ENCODE results near the gene DARS2.

DNA sequence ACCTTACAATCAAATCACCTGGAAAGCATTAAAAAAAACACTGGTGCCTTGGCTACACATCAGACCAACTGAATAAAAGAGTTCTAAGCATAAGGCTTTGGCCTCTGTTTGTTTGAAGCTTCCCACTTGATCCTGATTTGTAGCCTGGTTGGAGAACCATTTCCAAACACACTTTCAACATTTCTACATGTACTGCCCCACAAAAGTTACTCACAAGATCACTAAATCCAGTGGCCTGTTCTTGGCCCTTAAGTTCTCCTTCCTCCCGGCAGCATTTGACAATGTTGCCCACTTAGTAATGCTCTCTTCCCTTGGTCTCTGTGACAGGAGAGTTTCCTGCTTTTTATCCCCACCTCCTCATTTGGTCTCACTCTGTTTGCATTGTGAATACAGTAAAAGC lies 31.5 kb downstream of the DARS2 start:
- TF ChIP-seq CTCF (IDR thresholded peaks at IDR 0.05) (no peak), POLR2A (IDR thresholded peaks at IDR 0.05) (no peak)
